NCI-H2107 (cell line): ENCODE measurements around the gene CDS2.
A peak's percentile ranks its signal among the peaks of the same experiment; 100 is the strongest.
"Not testable (repeated sequence)": the region's sequence is repeated elsewhere in the genome, so short reads cannot be mapped to it uniquely, and the experiment has no call there.

Source experiments
- DNase-seq: peaks from one replicate; lab custom pipeline; 2025; lab: John Stamatoyannopoulos, UW

The CDS2 gene

DNA sequence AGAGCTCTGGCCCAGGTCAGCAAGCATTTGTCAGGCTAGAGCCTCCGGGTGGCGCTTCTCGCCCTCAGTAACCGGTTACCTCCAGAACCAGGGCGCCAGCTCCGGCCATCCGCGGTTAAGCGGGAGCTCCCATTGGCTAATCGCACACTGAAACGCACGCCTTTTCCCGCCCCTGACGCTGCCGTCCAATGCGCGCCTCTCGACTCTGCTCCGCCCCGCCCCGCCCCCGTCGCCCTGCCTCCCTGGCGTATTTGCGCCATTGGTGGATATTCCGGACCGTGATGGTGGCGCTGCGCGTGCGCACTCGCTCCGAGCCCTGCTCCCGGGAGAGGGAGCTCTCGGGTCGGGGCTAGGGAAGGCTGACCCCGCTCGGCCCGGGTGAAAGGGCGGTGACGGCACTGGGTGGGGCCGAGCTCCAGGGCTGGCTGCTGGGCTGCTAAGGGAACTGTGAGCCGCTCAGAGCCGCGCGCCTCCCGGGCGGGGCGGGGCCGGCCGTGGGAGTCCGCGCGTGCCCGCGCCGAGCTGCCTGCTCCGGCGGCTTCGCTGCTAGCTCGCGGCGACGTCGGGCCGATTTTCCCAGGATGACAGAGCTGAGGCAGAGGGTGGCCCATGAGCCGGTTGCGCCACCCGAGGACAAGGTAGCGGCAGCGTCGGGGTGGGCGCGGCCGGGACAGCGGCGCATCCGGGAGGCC is at the start of gene CDS2:
Gene CDS2 (plus strand): TSS at position 497 of the 692 bp plus-strand sequence. CDS start 85 bp downstream, at position 582.
- peak; percentile 92 for DNase-seq

DNA sequence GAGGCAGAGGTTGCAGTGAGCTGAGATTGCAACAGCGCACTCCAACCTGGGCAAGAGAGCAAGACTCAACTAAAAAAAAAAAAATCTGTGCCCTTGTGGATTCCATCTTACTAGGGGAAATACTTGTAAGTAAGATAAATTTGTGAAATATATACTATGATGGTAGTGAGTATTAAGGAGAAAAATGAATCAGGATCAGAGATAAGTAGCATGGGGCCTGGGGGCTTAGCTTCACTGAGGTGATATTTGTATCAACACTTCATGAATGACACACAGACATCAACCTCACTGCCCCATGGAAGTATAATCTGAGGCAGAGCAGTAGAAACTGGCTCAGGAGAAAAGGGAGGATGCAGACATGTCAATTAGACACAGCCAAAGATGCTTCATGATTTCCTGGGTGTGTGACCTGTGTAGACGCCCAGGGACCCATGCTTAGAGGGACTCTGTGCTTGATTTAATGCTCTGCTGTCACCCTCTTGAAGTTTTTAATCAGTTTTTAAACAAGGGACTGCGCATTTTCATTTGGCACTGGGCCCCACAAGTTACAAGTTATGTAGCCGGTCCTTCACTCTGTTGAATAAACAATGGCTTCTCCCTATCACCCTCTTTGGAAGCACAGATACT is 48.9 kb upstream of the CDS2 start:
- DNase-seq, result no peak

DNA sequence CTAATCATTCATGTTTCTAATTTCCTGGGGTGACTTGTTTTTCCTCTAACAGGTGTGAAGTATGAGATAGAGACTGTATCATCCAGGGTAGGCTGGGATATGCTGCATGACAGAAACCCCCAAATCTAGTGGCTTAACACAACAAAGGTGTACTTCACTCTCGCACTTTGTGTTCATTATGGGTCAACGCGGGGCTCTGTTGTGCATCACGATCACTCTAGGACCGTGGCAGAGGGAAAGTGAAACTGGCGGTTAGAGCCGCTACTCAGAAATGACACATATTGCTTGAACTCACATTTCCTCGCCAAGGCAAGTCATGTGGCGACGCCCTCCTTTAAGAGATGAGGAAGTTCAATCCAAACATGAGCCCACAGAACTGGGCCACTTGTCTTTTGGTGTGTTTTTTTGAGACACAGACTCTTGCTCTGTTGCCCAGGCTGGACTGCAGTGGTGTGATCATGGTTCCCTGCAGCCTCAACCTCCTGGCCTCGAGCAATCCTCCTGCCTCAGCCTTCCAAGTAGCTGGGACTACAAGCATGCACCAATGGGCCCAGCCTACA is 48.3 kb upstream of the CDS2 start:
- DNase-seq, result no peak

DNA sequence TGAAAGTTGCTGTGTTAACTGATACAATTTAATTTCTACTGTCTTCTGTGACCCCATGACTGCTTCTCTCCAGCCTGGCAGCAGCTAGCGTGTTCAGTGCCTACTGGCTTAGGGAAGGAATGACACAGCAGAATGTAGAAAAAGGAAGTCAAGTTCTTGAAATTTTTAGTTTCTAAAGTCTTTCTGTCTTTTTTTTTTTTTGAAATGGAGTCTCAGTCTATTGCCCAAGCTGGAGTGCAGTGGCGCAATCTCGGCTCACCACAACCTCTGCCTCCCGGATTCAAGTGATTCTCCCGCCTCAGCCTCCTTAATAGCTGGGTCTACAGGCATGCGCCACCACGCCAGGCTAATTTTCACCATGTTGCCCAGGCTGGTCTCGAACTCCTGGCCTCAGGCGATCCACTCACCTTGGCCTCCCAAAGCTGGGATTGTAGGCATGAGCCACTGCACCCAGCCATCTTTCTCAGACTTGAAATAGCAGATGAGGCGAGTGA is 46.4 kb upstream of the CDS2 start:
- DNase-seq, result no peak

DNA sequence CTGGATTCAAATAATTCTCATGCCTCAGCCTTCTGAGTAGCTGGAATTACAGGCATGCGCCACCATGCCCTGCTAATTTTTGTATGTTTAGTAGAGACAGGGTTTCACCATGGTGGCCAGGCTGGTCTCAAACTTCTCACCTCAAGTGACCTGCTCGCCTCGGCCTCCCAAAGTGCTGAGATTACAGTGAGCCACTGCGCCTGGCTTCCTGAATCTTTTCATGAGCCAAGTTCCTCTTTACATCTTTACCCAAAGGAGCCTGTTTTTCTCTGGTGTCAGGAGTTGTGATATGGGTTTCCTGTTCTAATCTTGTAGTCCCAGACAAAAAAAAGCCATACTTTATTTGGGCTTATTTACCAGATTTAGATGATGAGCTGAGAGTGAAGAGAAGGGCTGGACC is 41.4 kb upstream of the CDS2 start:
- DNase-seq, result no peak

DNA sequence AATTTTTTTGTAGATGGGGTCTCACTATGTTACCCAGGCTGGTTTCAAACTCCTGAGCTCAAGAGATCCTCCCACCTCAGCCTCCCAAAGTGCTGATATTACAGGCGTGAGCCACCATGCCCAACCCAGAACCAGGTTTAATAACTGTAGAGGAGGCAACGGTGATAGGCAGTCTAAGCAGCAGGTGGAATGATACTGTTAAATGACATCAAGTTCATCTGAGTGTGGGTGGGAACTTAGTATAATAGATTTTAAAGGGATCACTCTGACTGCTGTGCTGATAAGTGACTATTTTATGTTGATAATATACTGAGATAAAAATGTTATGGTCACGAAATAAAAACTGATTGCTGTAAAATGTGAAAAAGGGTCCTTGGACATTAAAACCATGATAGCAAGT is 38.1 kb upstream of the CDS2 start:
- no peak for DNase-seq

DNA sequence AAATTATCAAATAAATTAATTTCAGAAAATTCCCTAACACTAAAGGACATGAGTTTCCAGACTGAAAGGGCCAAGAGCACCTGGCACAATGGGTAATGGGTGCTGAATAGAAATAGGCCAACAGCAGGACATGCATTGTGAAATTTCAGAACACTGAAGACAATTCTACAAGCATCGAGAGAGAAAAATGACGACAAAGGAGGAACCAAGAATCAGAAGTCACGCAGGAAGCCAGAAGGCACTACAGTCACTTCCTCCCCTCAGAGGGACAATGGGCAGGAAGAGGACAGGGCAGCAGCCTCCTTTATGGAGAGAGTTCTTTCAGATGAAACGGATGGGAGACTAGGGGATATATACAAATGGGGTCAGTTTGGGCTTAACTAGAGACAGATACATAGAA is 36.6 kb upstream of the CDS2 start:
- no peak for DNase-seq

DNA sequence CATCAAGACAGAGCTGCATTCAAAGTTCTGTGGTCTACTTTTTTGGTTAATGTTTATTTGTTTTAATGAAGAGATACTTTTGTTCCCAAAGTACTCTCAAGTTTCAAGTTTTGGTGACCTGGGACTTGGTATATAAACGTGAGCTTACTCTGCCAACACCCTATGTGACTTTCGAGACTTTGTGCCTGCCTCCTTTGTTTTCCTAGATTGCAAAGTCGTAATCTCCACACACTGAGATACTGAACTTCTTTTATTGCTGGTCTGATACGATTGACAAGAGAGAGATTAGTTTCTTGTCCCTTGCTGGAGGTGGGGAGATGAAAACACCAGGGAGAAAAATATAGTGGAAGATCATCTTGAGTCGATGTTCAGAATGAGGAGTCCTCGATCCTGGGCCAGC is 34.9 kb upstream of the CDS2 start:
- no peak for DNase-seq

DNA sequence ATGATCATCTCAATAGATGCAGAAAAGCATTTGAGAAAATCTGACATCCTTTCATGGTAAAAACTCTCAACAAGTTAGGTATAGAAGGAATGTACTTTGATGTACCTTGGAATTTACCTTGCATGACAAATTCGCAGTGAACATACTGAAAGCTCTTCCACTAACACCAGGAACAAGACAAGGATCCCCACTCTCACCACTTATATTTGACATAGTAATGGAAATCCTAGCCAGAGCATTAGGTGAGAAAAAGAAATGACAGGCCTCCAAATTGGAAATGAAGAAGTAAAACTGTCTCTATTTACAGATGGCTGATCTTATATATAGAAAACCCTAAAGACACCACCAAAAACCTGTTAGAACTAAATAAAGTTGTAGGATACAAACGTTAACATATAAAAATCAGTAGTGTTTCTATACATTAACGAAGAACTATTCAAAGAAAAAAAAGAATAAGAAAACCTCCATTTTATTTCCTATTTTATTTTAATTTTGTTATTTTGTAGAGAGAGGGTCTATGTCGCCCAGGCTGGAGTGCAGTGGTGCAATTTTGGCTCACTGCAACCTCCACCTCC is 34.0 kb upstream of the CDS2 start:
- DNase-seq, result no peak

DNA sequence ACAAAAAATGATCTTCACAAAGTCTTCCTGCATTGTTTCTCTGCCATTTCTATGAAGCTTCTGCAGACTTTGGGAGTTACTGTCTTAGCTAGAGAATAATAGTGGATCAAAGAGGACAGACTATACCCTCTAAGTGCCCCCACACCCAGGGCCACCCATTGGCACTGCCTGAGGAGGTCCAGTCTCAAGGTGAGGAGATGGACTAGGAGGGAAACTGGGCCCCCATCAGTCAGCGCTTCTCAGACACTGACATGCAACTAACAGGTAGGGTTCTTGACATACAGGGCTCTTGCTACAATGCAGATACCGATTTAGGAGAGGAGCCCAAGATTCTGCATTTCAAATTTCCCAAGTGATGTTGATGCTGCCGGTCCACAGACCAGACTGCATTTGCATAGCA is 31.4 kb upstream of the CDS2 start:
- no peak for DNase-seq

DNA sequence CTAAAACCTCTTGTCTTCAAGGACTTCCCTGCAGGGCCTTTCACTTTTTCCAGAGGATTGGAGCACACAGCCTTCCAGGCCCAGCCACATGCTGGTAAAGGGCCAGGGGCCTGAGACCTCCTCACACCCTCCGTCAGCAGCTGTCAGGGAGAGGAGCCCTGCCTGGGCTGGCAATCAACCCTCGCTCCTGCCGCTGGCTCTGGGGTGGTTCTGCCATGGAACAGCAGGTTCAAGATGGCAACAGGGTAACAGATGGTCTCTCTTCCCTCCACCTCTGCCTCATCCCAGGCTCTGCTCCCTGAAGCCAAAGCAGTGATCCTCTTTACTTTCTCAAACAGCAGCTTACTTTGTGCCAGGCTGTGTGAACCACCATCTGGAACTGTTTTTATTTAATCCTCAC is 30.9 kb upstream of the CDS2 start:
- no peak for DNase-seq

DNA sequence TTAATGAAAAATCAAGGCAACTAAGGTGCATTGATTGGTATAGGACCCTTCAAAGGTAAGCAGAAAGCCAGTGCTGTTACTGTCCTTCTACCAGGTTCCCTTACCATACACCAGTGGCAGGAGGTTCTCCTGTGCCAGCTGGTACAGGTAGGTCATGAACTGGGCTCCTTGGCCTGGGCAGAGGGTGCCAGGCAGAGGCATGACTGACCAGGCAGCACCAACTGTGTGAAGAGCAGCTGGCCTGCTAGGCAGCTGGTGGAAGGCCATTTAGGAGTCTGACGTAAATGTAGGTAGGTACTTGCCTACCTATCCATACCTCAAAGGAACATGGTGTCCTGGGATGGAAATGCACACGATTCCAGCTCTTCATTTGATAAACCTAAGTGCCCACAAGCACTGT is 30.3 kb upstream of the CDS2 start:
- DNase-seq, result no peak

DNA sequence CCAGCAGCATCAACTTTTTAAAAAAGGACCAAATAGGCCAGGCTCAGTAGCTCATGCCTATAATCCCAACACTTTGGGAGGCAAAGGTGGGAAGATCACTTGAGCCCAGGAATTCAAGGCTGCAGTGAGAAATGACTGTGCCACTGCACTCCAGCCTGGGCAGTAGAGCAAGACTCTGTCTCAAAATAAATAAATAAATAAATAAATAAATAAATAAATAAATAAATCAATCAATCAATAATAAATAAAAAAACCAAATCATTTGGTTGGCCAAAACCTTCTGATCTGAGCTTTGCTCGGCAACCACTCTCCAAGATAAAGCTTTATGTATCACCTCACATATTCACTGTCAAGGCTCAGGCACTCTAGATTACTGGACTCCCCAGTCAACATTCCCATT is 27.8 kb upstream of the CDS2 start:
- DNase-seq, result not testable (repeated sequence)

DNA sequence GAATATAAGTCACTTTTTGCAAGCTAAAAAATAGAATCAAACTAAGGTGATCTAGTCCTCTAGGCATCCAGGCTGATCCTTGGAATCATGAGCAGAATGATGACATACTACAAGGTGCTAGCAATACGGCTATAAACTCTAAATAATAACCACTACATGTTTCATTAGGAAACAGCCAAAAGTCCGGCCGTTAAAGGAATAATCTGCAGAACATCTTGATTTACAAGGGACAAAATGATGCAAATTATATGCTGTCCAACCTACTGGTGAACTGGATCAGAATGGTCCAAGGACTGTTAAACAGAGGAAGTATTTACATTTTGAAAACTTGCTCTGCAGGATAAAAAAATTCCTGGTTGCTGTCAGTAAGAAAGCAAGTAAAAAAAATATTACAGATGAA is 26.9 kb upstream of the CDS2 start:
- not testable (repeated sequence) for DNase-seq

DNA sequence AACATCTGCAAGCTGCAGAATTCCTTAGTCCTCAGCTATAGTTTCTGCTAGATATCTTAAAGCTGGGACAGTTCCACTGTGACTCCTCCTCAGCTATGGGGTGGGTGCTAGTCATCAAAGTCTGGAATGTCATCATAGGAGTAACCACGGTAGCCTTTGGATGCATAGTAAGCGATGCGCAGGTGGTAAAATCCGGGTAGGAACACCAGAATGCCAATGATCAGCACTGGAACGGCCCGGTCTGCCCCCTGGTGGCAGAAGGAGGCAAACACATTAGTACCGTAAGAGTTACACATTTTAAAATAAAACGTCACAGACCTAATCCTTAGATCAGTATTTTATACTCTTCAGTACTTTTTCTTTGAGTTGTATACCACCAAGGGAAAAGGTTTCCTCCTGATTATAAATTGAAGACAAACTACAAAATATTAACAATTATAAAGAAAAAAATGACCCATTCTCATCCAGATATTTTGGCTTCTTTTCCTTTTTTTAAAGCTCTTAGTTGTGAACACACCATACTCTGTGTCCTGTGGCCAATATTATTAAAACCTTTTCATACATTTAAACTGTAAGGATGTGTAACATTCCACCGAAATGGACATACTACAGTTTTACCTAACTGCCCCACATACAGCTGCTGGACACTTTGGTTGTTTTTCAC is 26.0 kb upstream of the CDS2 start:
- peak; percentile 13 for DNase-seq

DNA sequence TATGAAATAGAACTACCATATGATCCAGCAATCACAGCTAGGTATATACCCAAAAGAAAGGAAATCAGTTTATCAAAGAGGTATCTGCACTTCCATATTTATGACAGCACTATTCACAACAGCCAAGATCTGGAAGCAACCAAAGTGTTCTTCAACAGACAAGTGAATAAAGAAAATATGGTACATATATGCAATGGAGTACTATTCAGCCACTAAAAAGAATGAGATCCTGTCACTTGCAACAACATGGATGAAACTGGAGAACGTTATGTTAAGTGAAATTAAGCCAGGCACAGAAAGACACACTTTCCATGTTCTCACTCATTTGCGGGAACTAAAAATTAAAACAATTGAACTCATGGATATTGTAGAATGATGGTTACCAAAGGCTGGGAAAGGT is 22.3 kb upstream of the CDS2 start:
- no peak for DNase-seq

DNA sequence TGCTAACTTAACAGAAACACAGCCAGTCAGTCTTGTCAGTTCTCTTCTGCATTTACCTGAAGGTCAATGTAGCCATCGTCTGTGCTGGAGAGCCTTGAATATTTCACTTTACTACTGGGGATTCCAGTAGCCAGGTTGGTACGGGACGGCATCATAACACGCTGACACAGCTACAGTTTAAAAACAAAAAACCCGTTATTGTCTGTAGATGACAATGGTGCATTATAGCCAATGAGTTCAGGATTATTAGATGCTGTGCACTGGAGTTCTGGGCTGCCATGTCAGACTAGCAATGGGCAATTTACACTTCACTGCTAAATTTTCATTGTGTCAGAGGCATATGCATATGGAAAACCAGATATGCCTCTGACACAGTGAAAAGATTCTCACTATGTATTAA is 17.5 kb upstream of the CDS2 start:
- no peak for DNase-seq

DNA sequence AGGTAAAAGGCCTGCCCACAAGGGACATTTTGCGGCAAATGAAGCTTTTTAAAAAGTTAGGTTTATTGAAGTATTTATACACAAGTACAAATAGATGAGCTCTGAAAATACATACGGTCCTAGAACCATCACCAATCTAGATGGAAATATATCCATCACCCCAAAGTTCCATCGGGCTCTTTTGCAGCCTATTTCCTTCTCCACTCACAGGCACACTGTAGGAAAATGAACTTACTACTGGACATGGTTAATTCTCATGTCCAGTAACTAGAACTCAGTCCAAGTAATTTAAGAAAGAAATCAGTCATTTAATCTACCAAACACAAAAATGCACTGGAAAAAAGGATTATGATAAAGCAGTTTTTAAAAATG is 13.2 kb upstream of the CDS2 start:
- no peak for DNase-seq

DNA sequence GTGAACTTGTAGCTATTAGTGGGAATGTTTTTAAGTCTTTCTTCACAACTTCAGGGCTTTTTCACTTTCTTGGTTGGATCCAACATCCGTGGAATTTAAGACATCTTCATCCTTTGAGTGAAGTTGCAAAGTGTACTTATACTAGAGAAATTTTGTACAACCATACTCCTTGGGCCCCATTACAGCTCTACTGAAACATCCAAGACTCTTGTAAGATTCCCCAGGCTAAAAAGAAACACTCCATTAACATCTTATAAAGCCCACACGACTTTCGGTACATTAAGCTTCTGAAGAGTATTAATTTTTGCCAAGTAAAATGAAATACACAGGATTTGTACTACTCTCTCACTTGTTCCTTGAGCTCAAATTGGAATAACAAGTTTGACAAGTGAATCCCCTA is 12.4 kb upstream of the CDS2 start:
- no peak for DNase-seq

DNA sequence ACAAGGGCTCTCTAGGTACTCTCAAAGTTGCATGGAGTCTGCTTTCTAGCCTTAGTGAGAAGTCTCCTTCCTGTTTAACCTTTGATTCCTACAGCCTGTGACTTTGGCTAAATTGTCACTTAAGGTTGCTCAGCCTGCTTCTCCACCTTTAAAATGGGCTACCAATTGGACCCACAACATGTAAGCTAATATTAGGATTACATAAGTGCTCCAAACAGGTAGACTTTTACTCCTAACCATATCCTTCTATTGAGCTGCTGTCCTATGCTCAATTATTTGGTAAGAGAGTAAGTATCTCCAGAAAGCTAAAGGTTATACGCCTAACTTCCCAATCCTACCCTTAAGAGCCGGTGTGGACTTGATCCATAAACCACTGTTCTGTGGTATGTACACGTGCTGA is 9.9 kb upstream of the CDS2 start:
- DNase-seq, result no peak

DNA sequence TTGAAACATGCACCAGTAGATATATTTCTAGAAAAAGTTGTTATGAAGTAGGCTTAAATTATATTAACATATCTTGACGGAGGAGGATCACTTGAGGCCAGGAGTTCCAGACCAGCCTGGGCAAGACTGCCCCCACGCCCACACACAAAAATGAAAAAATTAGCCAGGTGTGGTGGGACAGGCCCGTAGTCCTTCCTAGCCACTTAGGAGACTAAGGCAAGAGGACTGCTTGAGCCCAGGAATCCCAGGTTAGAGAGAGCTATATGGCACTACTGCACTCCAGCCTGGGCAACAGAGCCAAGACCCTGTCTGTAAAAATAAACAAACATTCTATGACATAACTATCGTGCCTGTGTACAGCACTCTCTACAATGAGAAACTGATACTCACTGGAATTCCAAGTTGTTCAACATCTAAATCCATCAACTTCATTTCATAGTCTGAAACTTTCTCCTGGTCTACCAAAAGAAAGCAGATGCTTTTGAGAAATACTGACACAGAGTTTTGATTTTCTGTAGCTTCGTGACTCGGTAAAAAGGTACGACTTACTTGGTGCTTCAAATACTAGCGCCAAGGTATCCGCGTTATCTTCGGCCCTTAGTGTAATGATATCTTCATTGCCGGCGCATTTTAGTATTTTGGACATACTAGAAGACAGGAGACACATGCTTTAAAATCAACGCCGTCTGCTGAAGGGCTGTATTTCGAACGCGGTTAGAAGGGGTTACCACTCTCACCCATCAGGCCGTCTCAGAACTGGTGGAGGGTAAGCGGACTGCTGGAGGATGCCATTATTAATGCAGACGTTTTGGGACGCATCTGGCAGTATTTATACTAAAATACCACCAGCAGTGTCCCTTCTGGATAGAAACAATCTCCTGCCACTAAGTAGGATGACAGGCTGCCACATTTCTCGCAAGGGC is 8.3 kb upstream of the CDS2 start:
- DNase-seq, result no peak

DNA sequence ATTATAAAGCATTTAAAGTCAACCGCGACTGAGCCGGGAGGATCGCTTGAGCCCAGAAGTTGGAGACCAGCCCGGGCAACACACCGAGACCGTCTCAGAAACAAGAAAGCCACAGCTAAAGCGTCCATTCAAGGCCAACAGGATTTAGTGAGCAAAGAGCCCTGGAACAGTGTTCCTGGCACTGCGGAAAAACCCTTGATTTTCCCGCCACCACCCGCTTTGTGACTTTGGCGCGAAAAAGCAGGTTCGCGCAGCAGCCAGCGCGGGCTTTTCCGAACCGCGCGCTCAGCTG is 7.7 kb upstream of the CDS2 start:
- DNase-seq, result no peak
